Gastroesophageal sphincter (tissue), 3 donors: ENCODE data around the gene PPP1R3E.

ENCODE experiments used
- CTCF ChIP-seq, 4 experiments: fragments of 200-600 bp in 2 of 4; fragments of 450-650 bp in 2 of 4; sonication (generic) in 1 of 4; IDR thresholded peaks; one replicate each; pipeline ENCODE4 v1.5.1; 2017 to 2019; ENCODE audit warnings: antibody characterized with exemption in 4 of 4, mild to moderate bottlenecking in 2 of 4, moderate library complexity in 2 of 4
- POLR2A ChIP-seq, 2 donors: fragments of 450-650 bp; IDR thresholded peaks; one replicate each; pipeline ENCODE4 v1.6.1; 2017; ENCODE audit warnings: antibody characterized with exemption in 2 of 2, mild to moderate bottlenecking in 2 of 2, moderate library complexity in 1 of 2

GRCh38 chr14:23275412-23275811 lies 27.2 kb downstream of the PPP1R3E start:
- no peak for TF ChIP-seq CTCF (IDR thresholded peaks at IDR 0.05)
- no peak for TF ChIP-seq POLR2A (IDR thresholded peaks at IDR 0.05)
